ENCODE data around the gene ULK2.

ULK2 gene

GRCh38 chr17:19867079-19867328 lies 732 bp downstream of the ULK2 start (continued):
- no peak for TF ChIP-seq AEBP2 (tag by site-specific recombination; IDR thresholded peaks at IDR 0.05; ENCODE audit: borderline replicate concordance)
- TF ChIP-seq EGR2 (tag by site-specific recombination; IDR thresholded peaks at IDR 0.05; ENCODE audit: low read depth): peak; percentile 25; the same call in 1 of the 2 replicates
- TF ChIP-seq INSM2 (tag by site-specific recombination; IDR thresholded peaks at IDR 0.05): no peak
- no peak for TF ChIP-seq ZNF354C (tag by site-specific recombination; IDR thresholded peaks at IDR 0.05; ENCODE audit: borderline replicate concordance, low read depth)
- no peak for TF ChIP-seq ZNF571 (tag by site-specific recombination; IDR thresholded peaks at IDR 0.05)
- TF ChIP-seq ZNF558 (tag by site-specific recombination; IDR thresholded peaks at IDR 0.05): no peak
- TF ChIP-seq ZNF362 (tag by site-specific recombination; IDR thresholded peaks at IDR 0.05): no peak
- TF ChIP-seq ZBTB17 (tag by site-specific recombination; IDR thresholded peaks at IDR 0.05): 0 out of 2 replicates have a peak, but pooled peaks have one; percentile 3
- no peak for TF ChIP-seq ZNF155 (tag by site-specific recombination; IDR thresholded peaks at IDR 0.05)
- no peak for TF ChIP-seq BCL11A (tag by site-specific recombination; IDR thresholded peaks at IDR 0.05; ENCODE audit: low read depth)
- peak; percentile 34; the same call in 1 of the 2 replicates for TF ChIP-seq ZIC2 (tag by site-specific recombination; IDR thresholded peaks at IDR 0.05)
- no peak for TF ChIP-seq ZNF843 (tag by site-specific recombination; IDR thresholded peaks at IDR 0.05)
- no peak for TF ChIP-seq ZNF529 (tag by site-specific recombination; IDR thresholded peaks at IDR 0.05; ENCODE audit: insufficient replicate concordance)
- TF ChIP-seq ZNF416 (tag by site-specific recombination; IDR thresholded peaks at IDR 0.05): no peak
- TF ChIP-seq ELK4 (IDR thresholded peaks at IDR 0.05; ENCODE audit: borderline replicate concordance, low read depth, low read length): no peak
- no peak for TF ChIP-seq PRDM2 (tag by site-specific recombination; IDR thresholded peaks at IDR 0.05; ENCODE audit: borderline replicate concordance)
- peak; percentile 99 for TF ChIP-seq ZFP69B (tag by site-specific recombination; IDR thresholded peaks at IDR 0.05)
- TF ChIP-seq ZSCAN5A (tag by site-specific recombination; IDR thresholded peaks at IDR 0.05): no peak
- no peak for TF ChIP-seq REST (tag by site-specific recombination; IDR thresholded peaks at IDR 0.05)
- peak; percentile 88 for TF ChIP-seq CTCF (tag by site-specific recombination; IDR thresholded peaks at IDR 0.05)
- 0 out of 2 replicates have a peak, but pooled peaks have one; percentile 16 for TF ChIP-seq ZNF391 (tag by site-specific recombination; IDR thresholded peaks at IDR 0.05; ENCODE audit: borderline replicate concordance, low read depth)
- peak; percentile 98 for TF ChIP-seq ZBTB20 (tag by site-specific recombination; IDR thresholded peaks at IDR 0.05)
